Gastrocnemius medialis (tissue), 4 donors: ENCODE measurements around the gene APOL5.

Source experiments
- POLR2A ChIP-seq, 2 donors: fragments of 450-650 bp; IDR thresholded peaks; one replicate each; pipeline ENCODE4 v1.6.1; 2017; ENCODE audit warnings: antibody characterized with exemption in 2 of 2, mild to moderate bottlenecking in 2 of 2, moderate library complexity in 2 of 2
- TF ChIP-seq, protein P1 (sequence below), 5 experiments: fragments of 450-650 bp in 3 of 5; fragments of 200-600 bp in 2 of 5; sonication (generic) in 2 of 5; IDR thresholded peaks in 4 of 5; conservative IDR thresholded peaks in 1 of 5; 1 replicate in 4 of 5; 2 replicates in 1 of 5; pipeline ENCODE4 v1.5.1; 2016 to 2019; ENCODE audit warnings: antibody characterized with exemption in 5 of 5, mild to moderate bottlenecking in 3 of 5, moderate library complexity in 3 of 5

DNA sequence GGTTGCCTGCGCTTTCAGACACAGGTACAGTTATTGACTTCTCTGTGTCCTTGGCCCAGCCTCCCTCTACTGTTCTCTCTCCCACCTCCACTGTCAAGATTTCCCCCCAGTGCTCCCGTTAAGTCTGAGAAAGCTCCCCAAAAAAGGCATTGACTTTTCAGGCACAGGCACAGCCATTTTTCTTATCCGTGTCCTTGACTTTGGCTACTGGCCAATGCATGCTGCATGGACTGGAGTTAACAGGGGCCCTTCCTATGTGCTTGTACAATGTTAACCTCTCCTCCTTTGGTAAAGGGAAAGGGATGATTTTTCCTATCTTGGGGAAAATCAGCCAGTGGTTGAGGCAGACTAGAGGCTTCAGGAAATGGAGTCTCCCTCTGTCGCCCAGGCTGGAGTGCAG, 4.3 kb downstream of the APOL5 start:
- TF ChIP-seq, protein P1, sequence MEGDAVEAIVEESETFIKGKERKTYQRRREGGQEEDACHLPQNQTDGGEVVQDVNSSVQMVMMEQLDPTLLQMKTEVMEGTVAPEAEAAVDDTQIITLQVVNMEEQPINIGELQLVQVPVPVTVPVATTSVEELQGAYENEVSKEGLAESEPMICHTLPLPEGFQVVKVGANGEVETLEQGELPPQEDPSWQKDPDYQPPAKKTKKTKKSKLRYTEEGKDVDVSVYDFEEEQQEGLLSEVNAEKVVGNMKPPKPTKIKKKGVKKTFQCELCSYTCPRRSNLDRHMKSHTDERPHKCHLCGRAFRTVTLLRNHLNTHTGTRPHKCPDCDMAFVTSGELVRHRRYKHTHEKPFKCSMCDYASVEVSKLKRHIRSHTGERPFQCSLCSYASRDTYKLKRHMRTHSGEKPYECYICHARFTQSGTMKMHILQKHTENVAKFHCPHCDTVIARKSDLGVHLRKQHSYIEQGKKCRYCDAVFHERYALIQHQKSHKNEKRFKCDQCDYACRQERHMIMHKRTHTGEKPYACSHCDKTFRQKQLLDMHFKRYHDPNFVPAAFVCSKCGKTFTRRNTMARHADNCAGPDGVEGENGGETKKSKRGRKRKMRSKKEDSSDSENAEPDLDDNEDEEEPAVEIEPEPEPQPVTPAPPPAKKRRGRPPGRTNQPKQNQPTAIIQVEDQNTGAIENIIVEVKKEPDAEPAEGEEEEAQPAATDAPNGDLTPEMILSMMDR (IDR thresholded peaks at IDR 0.05 in 4 of 5, conservative IDR thresholded peaks at IDR 0.05 in 1 of 5): no peak
- TF ChIP-seq POLR2A (IDR thresholded peaks at IDR 0.05): no peak
